SU-DHL-6 (cell line): ENCODE results near the gene SLC6A7.

Experiments
- CTCF ChIP-seq: fragments of 200-600 bp; sonication (generic); IDR thresholded peaks from one replicate; pipeline ENCODE4 v1.5.1; 2017; ENCODE audit warnings: antibody characterized with exemption, mild to moderate bottlenecking, low read length, moderate library complexity; ENCODE audit not compliant: insufficient read depth, poor library complexity, severe bottlenecking
- EZH2phosphoT487 ChIP-seq: fragments of 200-600 bp; sonication (generic), shearing (Covaris generic); conservative IDR thresholded peaks from 2 replicates; pipeline ENCODE4 v1.6.1; 2018; ENCODE audit warnings: mild to moderate bottlenecking, antibody characterized with exemption, low read length, moderate library complexity, mixed read lengths

DNA sequence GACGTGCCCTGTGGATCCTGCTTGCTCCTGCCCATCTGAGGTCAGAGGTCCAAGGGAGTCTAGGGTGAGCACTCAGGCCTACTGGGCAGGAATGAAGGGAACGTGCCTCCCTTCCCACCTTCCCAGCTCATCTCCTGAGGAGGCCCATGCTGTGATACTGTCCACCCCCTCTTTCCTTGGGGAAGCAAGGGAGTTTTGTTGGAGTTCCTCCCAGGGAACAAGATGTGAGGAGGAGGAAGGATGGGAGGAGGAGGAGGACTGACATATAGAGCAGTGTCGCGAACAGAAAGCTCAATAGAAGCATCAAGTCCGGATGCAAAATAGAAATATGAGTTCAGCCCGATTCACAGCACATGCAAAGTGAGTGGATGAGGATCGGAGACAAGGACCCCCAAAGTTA, 41.0 kb downstream of the SLC6A7 start:
- TF ChIP-seq CTCF (no peak), EZH2phosphoT487 (no peak)
